Measurements from ENCODE around the gene PIP5K1B.

PIP5K1B gene

GRCh38 chr9:68923480-68923879 lies 218.4 kb downstream of the PIP5K1B start:
- DNase-seq = no peak

GRCh38 chr9:68925175-68925574 lies 220.1 kb downstream of the PIP5K1B start:
- no peak for DNase-seq

DNA sequence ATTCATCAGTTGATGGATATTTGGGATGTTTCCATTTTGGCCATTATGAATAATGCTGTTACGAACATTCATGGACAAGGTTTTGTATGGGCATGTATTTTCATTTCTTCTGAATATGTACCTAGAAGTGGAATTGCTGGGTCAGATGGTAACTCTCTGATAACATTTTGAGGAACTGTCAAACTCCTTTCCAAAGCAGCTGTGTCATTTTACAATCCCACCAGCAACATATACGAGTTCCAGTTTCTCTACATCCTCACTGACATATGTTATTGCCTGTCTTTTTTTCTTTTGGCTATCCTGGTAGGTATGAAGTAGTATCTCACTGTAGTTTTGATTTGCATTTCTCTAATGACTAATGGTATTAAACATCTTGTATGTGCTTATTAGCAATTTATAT lies 222.1 kb downstream of the PIP5K1B start:
- no peak for DNase-seq

DNA sequence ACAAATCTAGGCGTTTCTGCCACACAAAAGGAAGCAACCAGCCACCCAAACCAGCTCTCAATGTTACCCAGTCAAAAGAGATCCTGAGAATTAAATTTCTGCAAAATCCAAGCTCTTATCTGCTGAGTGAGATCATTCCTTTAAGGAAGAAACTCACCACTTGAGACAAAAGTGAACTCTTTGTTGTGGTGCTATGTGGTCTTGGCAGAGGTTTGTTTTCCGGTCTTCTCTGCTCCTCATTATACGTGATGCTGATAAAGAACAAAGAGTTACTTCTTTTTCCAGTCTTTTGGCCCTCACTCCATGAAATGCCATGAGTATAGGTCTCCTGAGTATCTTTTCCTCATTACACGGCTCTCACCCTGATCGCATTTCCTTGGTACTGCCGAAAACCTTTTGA lies 226.8 kb downstream of the PIP5K1B start:
- no peak for DNase-seq

- DNase-seq = no peak
Measured at GRCh38 chr9:68932458-68932857, 227.4 kb downstream of the PIP5K1B start.

- DNase-seq = no peak
Measured at GRCh38 chr9:68933434-68934328, 228.6 kb downstream of the PIP5K1B start.

- no peak for DNase-seq
Measured at GRCh38 chr9:68934329-68934644, 229.2 kb downstream of the PIP5K1B start.

DNA sequence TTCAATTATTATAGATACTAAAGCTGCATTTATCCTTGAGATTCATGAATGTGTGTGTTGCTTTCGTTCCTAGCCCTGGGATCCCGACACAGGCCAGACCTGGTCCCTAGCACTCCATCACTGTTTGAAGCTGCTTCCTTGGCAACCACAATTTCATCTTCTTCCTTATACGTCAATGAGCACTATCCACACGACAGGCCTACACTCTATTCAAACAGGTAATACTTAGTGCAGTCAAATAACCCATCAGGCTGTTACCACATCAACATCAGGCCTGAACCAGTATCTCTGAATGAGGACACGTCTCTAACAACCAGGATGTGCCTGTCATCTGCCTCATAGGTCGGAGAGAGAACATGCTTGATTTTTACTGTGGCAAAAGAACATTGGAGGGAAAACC lies 235.5 kb downstream of the PIP5K1B start:
- DNase-seq = no peak

- DNase-seq = no peak
Measured at GRCh38 chr9:68941780-68942459, 236.9 kb downstream of the PIP5K1B start.

DNA sequence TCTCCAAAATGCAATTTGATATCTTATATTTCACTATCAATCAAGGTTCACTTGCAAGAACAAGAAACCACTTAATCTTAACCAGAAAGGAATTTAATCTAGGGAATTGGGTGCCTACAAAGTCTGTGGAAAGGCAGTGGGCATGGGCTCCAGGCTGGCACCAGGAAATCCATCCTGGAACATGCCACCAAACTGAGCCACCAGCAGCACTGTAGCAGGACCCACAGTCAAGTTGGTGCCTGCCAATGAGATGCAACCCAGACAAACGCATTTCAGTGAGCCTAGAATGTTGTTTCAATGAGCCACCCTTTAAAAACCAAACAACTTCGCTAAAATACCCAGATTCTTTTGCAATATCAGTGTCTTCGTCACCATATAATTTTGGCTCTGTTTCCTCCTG lies 237.8 kb downstream of the PIP5K1B start:
- no peak for DNase-seq

DNA sequence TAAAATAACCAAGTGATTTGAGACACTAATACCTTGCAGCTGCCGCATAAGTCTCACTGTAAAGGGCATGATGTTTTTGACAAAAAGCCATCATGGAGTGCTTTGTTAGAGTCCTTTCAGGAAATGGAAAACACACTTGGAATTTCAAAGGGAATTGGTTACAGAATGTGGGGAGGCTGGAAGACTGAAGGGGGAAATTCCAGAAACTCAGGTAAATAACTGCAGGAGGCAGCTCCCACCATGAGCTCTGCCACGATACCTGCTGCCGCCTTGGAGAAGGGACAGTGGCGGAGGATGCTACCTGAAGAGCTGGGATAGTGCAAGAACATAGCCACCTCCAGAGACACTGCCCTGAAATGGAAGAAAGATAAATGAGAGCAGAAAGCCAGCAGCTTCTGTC lies 242.0 kb downstream of the PIP5K1B start:
- no peak for DNase-seq

DNA sequence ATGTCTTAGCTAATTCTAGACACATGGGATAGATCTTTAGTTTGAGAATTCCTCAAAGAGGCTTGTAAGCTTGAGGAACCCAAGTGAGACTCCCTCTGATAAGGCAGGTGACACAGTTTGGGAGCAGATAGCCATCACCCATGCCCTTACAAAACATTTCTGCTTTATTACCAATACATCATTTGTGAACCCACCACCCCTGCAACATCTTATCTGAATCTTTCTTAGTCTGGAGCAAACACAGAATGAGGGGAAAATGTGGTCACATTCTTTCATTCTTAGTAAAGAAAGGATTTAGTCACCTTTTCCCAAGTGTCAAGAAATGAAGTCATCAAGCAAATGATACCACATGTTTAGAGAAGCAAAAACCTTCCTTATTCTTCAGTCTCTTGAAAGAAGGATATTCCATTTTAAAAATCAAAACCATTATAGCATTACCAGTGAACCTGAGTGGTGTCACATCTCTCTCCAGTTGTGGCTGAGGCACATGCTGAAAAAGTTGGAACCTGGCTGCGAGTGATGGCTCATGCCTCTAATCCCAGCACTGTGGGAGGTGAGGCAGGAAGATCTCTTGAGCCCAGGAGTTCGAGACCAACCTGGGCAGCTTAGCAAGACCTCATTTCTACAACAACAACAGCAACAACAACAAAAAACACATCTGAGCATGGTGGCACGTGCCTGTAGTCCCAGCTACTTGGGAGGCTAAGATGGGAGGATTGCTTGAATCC lies 243.0 kb downstream of the PIP5K1B start:
- DNase-seq = no peak

DNA sequence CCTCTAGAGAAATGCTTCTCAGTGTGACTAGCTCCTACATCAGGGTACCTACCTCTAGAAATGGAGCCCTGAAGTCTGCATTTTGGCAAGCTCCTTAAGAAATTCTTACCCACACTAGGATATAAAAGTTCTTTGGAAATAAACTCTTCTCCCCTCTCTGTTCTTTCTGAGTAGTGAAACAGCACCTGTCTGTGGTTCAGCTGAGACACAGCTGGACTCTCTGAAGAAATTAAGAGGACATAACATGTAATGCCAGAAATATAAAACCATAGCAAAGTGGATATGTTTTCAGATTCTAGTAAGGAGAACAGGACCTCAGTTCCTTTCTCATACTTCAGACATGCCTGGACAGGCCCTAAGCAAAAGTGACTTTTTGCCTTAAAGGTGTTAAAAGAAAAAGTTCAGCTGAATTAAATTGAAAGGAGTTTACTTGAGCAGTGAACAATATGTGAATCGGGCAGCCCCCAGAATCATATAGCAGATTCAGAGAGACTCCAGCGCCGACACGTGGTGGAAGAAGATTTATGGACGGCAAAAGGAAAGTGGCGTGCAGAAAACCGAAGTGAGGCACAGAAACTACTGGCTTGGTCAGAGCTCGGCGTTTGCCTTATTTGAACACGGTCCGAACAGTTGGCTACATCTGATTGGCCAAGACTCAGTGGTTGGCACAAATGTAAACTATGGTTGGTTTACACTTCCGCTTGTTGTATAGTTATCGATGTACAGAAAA lies 244.4 kb downstream of the PIP5K1B start:
- DNase-seq = peak; percentile 53

DNA sequence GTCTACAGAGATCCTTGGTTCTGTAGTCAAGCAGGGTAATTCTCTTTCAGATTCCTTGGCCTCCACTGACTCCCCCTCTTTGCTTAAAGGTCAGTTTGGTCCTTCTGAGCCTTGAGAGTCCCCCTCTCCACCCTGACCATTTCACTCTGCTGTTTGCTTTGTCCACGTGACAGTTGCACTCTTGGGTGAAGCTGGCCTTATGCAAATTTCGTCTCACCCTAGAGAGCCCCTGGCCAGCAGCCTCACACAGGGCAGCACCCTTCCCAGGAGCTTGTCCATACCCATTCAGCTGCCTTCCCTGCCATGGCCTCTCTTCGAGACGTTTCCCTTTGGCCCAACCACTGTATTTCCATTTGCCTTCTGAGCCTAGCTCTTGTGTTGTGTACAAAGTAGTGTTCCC lies 245.1 kb downstream of the PIP5K1B start:
- no peak for DNase-seq

- DNase-seq = no peak
Measured at GRCh38 chr9:68950689-68951088, 245.6 kb downstream of the PIP5K1B start.

DNA sequence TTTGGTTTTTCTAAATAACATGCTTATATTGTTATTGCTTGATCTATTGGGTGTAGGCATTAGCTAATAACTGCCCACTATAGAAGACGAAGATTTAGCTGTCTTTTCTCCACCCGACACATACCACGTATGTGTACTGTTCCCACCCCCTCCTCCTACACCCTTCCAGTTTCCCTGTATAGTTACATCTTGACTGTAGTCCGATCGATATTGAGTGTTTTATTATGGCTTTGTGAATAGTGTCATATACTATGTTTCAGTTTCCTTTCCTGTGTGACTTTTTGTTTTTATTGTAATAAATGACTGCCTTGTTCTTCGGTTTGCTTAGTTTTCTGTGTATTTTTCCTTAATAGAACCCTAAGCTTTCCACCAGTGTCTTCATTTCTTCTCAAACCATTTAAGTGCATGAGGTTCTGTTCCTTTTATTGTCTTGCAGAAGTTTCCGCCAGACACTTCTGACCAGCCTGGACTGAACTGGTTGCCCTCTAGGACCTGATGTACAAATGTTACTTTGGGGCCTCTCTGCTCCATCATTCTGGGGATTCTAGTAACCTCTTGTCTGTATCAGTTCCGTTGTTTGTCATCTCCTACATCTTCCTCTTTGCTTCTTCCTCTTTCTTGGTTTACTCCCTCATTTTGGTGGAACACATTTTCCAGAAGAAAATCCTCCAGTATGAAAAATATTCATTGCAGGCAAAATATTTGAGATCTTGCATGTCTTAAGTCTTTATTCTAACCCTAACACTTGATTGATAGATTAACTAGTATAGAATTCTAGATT lies 247.0 kb downstream of the PIP5K1B start:
- no peak for DNase-seq

GRCh38 chr9:68953771-68954170 lies 248.7 kb downstream of the PIP5K1B start:
- no peak for DNase-seq

GRCh38 chr9:68955330-68955729 lies 250.3 kb downstream of the PIP5K1B start:
- no peak for DNase-seq

- DNase-seq = no peak
Measured at GRCh38 chr9:68957479-68957878, 252.4 kb downstream of the PIP5K1B start.

- no peak for DNase-seq
Measured at GRCh38 chr9:68961587-68961986, 256.5 kb downstream of the PIP5K1B start.

GRCh38 chr9:68963416-68963815 lies 258.4 kb downstream of the PIP5K1B start:
- no peak for DNase-seq

GRCh38 chr9:68964102-68964541 lies 259.1 kb downstream of the PIP5K1B start:
- DNase-seq = no peak

All from right hindlimb (tissue), 1 donor.